H1 (cell line): ENCODE data around the gene ADAMTS6. TPM values are rescaled to one million over a fixed set of nuclear protein-coding genes. Genes with fewer than 3 reads are reported as not detected.

ENCODE experiments used
- CTCF ChIA-PET: fragments of 300-600 bp; sonication (Branson Sonifier 250); formaldehyde crosslinking; loops from one replicate; lab custom pipeline; 2021; ENCODE audit not compliant: partially characterized antibody; lab: Charles Lee
- POLR2A ChIA-PET: fragments of 300-600 bp; sonication (Branson Sonifier 250); formaldehyde crosslinking; loops from one replicate; lab custom pipeline; 2021; ENCODE audit warnings: inconsistent platforms; ENCODE audit not compliant: partially characterized antibody; lab: Charles Lee
- DNase-seq, 2 experiments: peaks; one replicate each; pipeline versions ENCODE4 v3.0.0 to v3.0.0-alpha.2; 2010 to 2022; ENCODE audit warnings: low spot score in 2 of 2, low read depth in 1 of 2, mixed read lengths in 1 of 2
- FAIRE-seq: peaks from 2 replicates; lab custom pipeline; 2011; peaks lifted over from hg19 to GRCh38; lab: Jason Lieb, UNC
- H2AFZ ChIP-seq: 2 replicates; pipeline ENCODE4 v1.8.1; 2012; ENCODE audit warnings: low read length, inconsistent platforms
- H2AK5ac ChIP-seq: 2 replicates; pipeline ENCODE4 v1.6.1; 2013; ENCODE audit warnings: low read depth, low read length
- H2BK120ac ChIP-seq: replicated peaks from 2 replicates; pipeline ENCODE3; 2013; ENCODE audit warnings: low read depth, low read length, inconsistent platforms
- H2BK12ac ChIP-seq: 2 replicates; pipeline ENCODE4 v1.6.1; 2013; ENCODE audit warnings: low read depth, low read length
- H2BK15ac ChIP-seq: 2 replicates; pipeline ENCODE4 v1.6.1; 2013; ENCODE audit warnings: low read length
- H2BK20ac ChIP-seq: 2 replicates; pipeline ENCODE4 v1.6.1; 2013; ENCODE audit warnings: low read length
- H2BK5ac ChIP-seq: 2 replicates; pipeline ENCODE4 v1.6.1; 2013; ENCODE audit warnings: low read depth, low read length
- H3K14ac ChIP-seq: 2 replicates; pipeline ENCODE4 v1.6.1; 2013; ENCODE audit warnings: inconsistent platforms; ENCODE audit not compliant: insufficient read length
- H3K18ac ChIP-seq: 2 replicates; pipeline ENCODE4 v1.6.1; 2013; ENCODE audit warnings: low read length; ENCODE audit errors: extremely low read depth
- H3K23ac ChIP-seq: 2 replicates; pipeline ENCODE4 v1.6.1; 2013; ENCODE audit warnings: inconsistent platforms; ENCODE audit not compliant: insufficient read length
- H3K23me2 ChIP-seq: 2 replicates; pipeline ENCODE4 v1.6.1; 2013; ENCODE audit warnings: low read depth, low read length
- H3K27ac ChIP-seq: 2 replicates; pipeline ENCODE4 v1.6.1; 2011; ENCODE audit warnings: low read depth, low read length, inconsistent platforms
- H3K27me3 ChIP-seq, 4 experiments: replicated peaks in 1 of 4; 1 replicate in 1 of 4; 2 replicates in 3 of 4; pipeline versions ENCODE4 v1.6.1 to v1.8.1; 2011 to 2013; ENCODE audit warnings: low read length in 3 of 4, mild to moderate bottlenecking in 3 of 4, inconsistent platforms in 2 of 4, mixed read lengths in 2 of 4, moderate library complexity in 1 of 4; ENCODE audit not compliant: control insufficient read depth in 3 of 4, insufficient read depth in 3 of 4; ENCODE audit errors: extremely low read depth in 1 of 4
- H3K36me3 ChIP-seq, 4 experiments: 2 replicates each; pipeline versions ENCODE4 v1.6.1 to v1.8.1; 2011 to 2013; ENCODE audit warnings: mild to moderate bottlenecking in 4 of 4, low read length in 3 of 4, moderate library complexity in 2 of 4, control low read depth in 1 of 4, inconsistent platforms in 1 of 4; ENCODE audit not compliant: insufficient read depth in 4 of 4, control insufficient read depth in 2 of 4
- H3K4ac ChIP-seq: replicated peaks from 2 replicates; pipeline ENCODE3; 2013; ENCODE audit warnings: low read length, low read depth, mixed read lengths, inconsistent platforms; ENCODE audit not compliant: insufficient read length
- H3K4me1 ChIP-seq, 4 experiments: replicated peaks in 1 of 4; 1 replicate in 1 of 4; 2 replicates in 3 of 4; pipeline versions ENCODE4 v1.6.1 to v1.8.1; 2011 to 2013; ENCODE audit warnings: low read length in 3 of 4, inconsistent platforms in 2 of 4, mixed read lengths in 1 of 4; ENCODE audit not compliant: insufficient read depth in 4 of 4, control insufficient read depth in 3 of 4
- H3K4me2 ChIP-seq, 2 experiments: 2 replicates each; pipeline versions ENCODE4 v1.6.1 to v1.8.1; 2011 to 2013; ENCODE audit warnings: low read depth in 2 of 2, low read length in 2 of 2, control low read depth in 1 of 2, inconsistent platforms in 1 of 2, mild to moderate bottlenecking in 1 of 2; ENCODE audit not compliant: insufficient read depth in 1 of 2
- H3K4me3 ChIP-seq, 4 experiments: fragments of 200-600, 300-600 bp in 1 of 4; sonication (generic), shearing (Covaris generic), sonication (Bioruptor Twin) in 1 of 4; 2 replicates each; pipeline versions ENCODE4 v1.5.1 to v1.8.1; 2011 to 2016; ENCODE audit warnings: low read length in 4 of 4, low read depth in 3 of 4, control low read depth in 2 of 4, inconsistent platforms in 2 of 4, mild to moderate bottlenecking in 2 of 4, mixed read lengths in 1 of 4, moderate library complexity in 1 of 4; ENCODE audit not compliant: insufficient read depth in 2 of 4; ENCODE audit errors: extremely low read depth in 1 of 4
- H3K56ac ChIP-seq: replicated peaks from 2 replicates; pipeline ENCODE3; 2013; ENCODE audit warnings: low read depth, mild to moderate bottlenecking, mixed read lengths, low read length, inconsistent platforms; ENCODE audit not compliant: insufficient read length
- H3K79me1 ChIP-seq: 2 replicates; pipeline ENCODE4 v1.6.1; 2013; ENCODE audit warnings: low read depth, low read length, control low read depth
- H3K79me2 ChIP-seq, 2 experiments: 2 replicates each; pipeline versions ENCODE4 v1.6.1 to v1.8.1; 2012 to 2013; ENCODE audit warnings: low read length in 2 of 2, mild to moderate bottlenecking in 2 of 2, inconsistent platforms in 1 of 2; ENCODE audit not compliant: insufficient read depth in 2 of 2, control insufficient read depth in 1 of 2
- H3K9ac ChIP-seq, 4 experiments: replicated peaks in 1 of 4; 1 replicate in 1 of 4; 2 replicates in 3 of 4; pipeline versions ENCODE4 v1.6.1 to v1.8.1; 2011 to 2013; ENCODE audit warnings: low read depth in 3 of 4, low read length in 3 of 4, control low read depth in 2 of 4, mild to moderate bottlenecking in 2 of 4, moderate library complexity in 2 of 4, inconsistent platforms in 1 of 4; ENCODE audit errors: extremely low read depth in 1 of 4
- H3K9me3 ChIP-seq, 2 experiments: 2 replicates each; pipeline versions ENCODE4 v1.6.1 to v1.8.1; 2012 to 2013; ENCODE audit warnings: mild to moderate bottlenecking in 2 of 2, moderate library complexity in 2 of 2, control low read depth in 1 of 2, inconsistent platforms in 1 of 2, low read depth in 1 of 2, low read length in 1 of 2, mixed read lengths in 1 of 2; ENCODE audit not compliant: insufficient read depth in 2 of 2
- H4K20me1 ChIP-seq, 2 experiments: replicated peaks in 1 of 2; 2 replicates each; pipeline versions ENCODE3 to v1.8.1; 2011 to 2013; ENCODE audit warnings: inconsistent platforms in 2 of 2, low read length in 2 of 2, mild to moderate bottlenecking in 1 of 2; ENCODE audit not compliant: insufficient read depth in 2 of 2, control insufficient read depth in 1 of 2
- H4K5ac ChIP-seq: 2 replicates; pipeline ENCODE4 v1.6.1; 2013; ENCODE audit warnings: low read length, low read depth, mixed read lengths, inconsistent platforms; ENCODE audit not compliant: insufficient read length
- H4K8ac ChIP-seq: 2 replicates; pipeline ENCODE4 v1.8.0; 2013; ENCODE audit warnings: mild to moderate bottlenecking, moderate library complexity, low read length, inconsistent platforms; ENCODE audit not compliant: insufficient read depth; ENCODE audit errors: extremely low read depth
- H4K91ac ChIP-seq: replicated peaks from 2 replicates; pipeline ENCODE3; 2013; ENCODE audit warnings: low read length, mixed read lengths, inconsistent platforms; ENCODE audit not compliant: insufficient read length
- HDAC6 ChIP-seq: IDR thresholded peaks from one replicate; pipeline ENCODE4 v1.7.1; 2012; ENCODE audit warnings: low read depth, mild to moderate bottlenecking, inconsistent platforms, low read length, moderate library complexity
- JUN ChIP-seq: IDR thresholded peaks from 2 replicates; pipeline ENCODE4 v1.6.1; 2011; ENCODE audit warnings: low read depth, mild to moderate bottlenecking, improper control_type of control experiment, low read length
- KDM5A ChIP-seq: fragments of 200-600 bp; IDR thresholded peaks from 2 replicates; pipeline ENCODE4 v1.7.1; 2012; ENCODE audit warnings: mild to moderate bottlenecking, low read length, inconsistent platforms, mixed read lengths
- POU5F1 ChIP-seq: IDR thresholded peaks from 2 replicates; pipeline ENCODE4 v1.6.1; 2011; ENCODE audit warnings: low read depth, mild to moderate bottlenecking, low read length, moderate library complexity
- RAD21 ChIP-seq, 2 experiments: IDR thresholded peaks in 1 of 2; conservative IDR thresholded peaks in 1 of 2; 2 replicates each; pipeline ENCODE4 v1.6.1; 2011; ENCODE audit warnings: low read depth in 2 of 2, low read length in 2 of 2, improper control_type of control experiment in 1 of 2, inconsistent platforms in 1 of 2, mild to moderate bottlenecking in 1 of 2, moderate library complexity in 1 of 2
- TBP ChIP-seq: IDR thresholded peaks from 2 replicates; pipeline ENCODE4 v1.6.1; 2011; ENCODE audit warnings: low read depth, low read length, improper control_type of control experiment
- TCF12 ChIP-seq: IDR thresholded peaks from 2 replicates; pipeline ENCODE4 v1.6.1; 2011; ENCODE audit warnings: low read depth, mild to moderate bottlenecking, low read length
- WGBS, 2 experiments: shearing (Covaris generic) in 1 of 2; methylation state at CpG; one replicate each; pipeline versions ENCODE4 v1.1.6 to v1.1.7; 2013 to 2015; ENCODE audit warnings: low lambda C conversion rate in 2 of 2, mixed read lengths in 2 of 2, inconsistent platforms in 1 of 2, low coverage in 1 of 2, missing lambda C conversion rate in 1 of 2; ENCODE audit not compliant: insufficient replicate concordance in 2 of 2, insufficient coverage in 1 of 2, insufficient read length in 1 of 2; ENCODE audit errors: extremely low coverage in 1 of 2, missing lambda C conversion rate in 1 of 2; 5-methylcytosine and 5-hydroxymethylcytosine counted together
- polyA plus RNA-seq, 7 experiments: library from polyadenylated mRNA; depleted of rRNA in 3 of 7; stranded (reverse) in 5 of 7; unstranded in 2 of 7; fragments of >200 nt in 5 of 7; fragments of 200-250 nt in 2 of 7; gene quantifications; 1 replicate in 5 of 7; 2 replicates in 1 of 7; 4 replicates in 1 of 7; pipeline versions ENCODE4 v1.2.1 to v1.2.3, GENCODE V29; 2011 to 2013; ENCODE audit warnings: missing spikeins in 2 of 7, mixed read lengths in 2 of 7
- total RNA-seq: library from RNA; stranded (reverse); fragmentation: NEBNext Ultra II Directional; extraction: Animal tissue kit (Norgen Biotek cat#: 25700); gene quantifications from 2 replicates; pipeline ENCODE4 v1.2.1, GENCODE V29; 2021
- TF ChIP-seq, protein P1 (sequence below): IDR thresholded peaks from 2 replicates; pipeline ENCODE4 v1.6.1; 2011; ENCODE audit warnings: low read length, improper control_type of control experiment
- TF ChIP-seq, protein P2 (sequence below): IDR thresholded peaks from 2 replicates; pipeline ENCODE4 v1.6.1; 2012; ENCODE audit warnings: inconsistent platforms

ADAMTS6 gene
- total and polyA plus RNA-seq, 2 of the 8 experiments (the other 6 are each of a cell fraction or from before 2014, with no cell fraction given) = 0.74 to 2.4 TPM

GRCh38 chr5:65474130-65474711 lies 7.5 kb downstream of the ADAMTS6 start:
- Histone ChIP-seq H3K14ac (no peak overlapping the region), H3K9ac (no peak overlapping the region), H2AFZ (no peak overlapping the region), H3K4me3 (no peak overlapping the region), H3K23ac (no peak overlapping the region), H3K79me2 (no peaks in the 10 kb centered on the region), H2BK15ac (no peak overlapping the region), H4K91ac (no peak overlapping the region), H3K4ac (no peak overlapping the region), H3K27me3 (no peaks in the 10 kb centered on the region), H3K56ac (no peak overlapping the region), H3K23me2 (no peaks in the 10 kb centered on the region), H2BK12ac (no peak overlapping the region), H3K9me3 (no peaks in the 10 kb centered on the region), H3K79me1 (no peaks in the 10 kb centered on the region), H2BK20ac (no peak overlapping the region), H4K5ac (no peak overlapping the region), H2AK5ac (no peak overlapping the region), H2BK5ac (no peak overlapping the region), H3K36me3 (no peaks in the 10 kb centered on the region), H3K27ac (no peak overlapping the region), H3K18ac (no peak overlapping the region), H4K20me1 (no peaks in the 10 kb centered on the region), H3K4me2 (no peak overlapping the region), H3K4me1 (peaks cover 0 to 4% (median 0%) of the 10 kb centered on the region in 4 experiments; a peak in 1 of 7 replicates), H4K8ac (no peak overlapping the region), H2BK120ac (no peak overlapping the region)
- DNase-seq = no peak
- FAIRE-seq = no peak
- TF ChIP-seq, protein P1, sequence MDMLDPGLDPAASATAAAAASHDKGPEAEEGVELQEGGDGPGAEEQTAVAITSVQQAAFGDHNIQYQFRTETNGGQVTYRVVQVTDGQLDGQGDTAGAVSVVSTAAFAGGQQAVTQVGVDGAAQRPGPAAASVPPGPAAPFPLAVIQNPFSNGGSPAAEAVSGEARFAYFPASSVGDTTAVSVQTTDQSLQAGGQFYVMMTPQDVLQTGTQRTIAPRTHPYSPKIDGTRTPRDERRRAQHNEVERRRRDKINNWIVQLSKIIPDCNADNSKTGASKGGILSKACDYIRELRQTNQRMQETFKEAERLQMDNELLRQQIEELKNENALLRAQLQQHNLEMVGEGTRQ = no peak
- TF ChIP-seq JUN (no peak), POU5F1 (no peak), HDAC6 (no peak), KDM5A (no peak), RAD21 (IDR thresholded peaks at IDR 0.05 in 1 of 2, conservative IDR thresholded peaks at IDR 0.05 in 1 of 2; ENCODE audit: low read depth in 2 of 2, low read length in 2 of 2) (no peak), TCF12 (no peak), TBP (no peak)
- TF ChIP-seq, protein P2, sequence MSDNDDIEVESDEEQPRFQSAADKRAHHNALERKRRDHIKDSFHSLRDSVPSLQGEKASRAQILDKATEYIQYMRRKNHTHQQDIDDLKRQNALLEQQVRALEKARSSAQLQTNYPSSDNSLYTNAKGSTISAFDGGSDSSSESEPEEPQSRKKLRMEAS = no peak
- POLR2A ChIA-PET = no interaction called here
- CTCF ChIA-PET = interaction anchor here (1.0 kb wide), 1 partner anchor 9 kb away, joined by 3 read pairs; no protein-coding TSS in a partner anchor
- WGBS, 2 experiments = 87% methylated on average over 3 of the region's 3 CpGs; no CpG with 5 or more reads in 1 of the 2 experiments
